Breast epithelium (tissue), 4 donors: ENCODE data around the gene RPL37A. TPM values are rescaled to one million over a fixed set of nuclear protein-coding genes. Genes with fewer than 3 reads are reported as not detected.
"Not testable (repeated sequence)": the region's sequence is repeated elsewhere in the genome, so short reads cannot be mapped to it uniquely, and the experiment has no call there.

Experiments
- DNase-seq, 2 donors: peaks; one replicate each; pipeline ENCODE4 v3.0.0-alpha.2; 2019; ENCODE audit warnings: low spot score in 2 of 2
- H3K27ac ChIP-seq, 2 donors: fragments of 200-600 bp; sonication (generic) in 1 of 2; one replicate each; pipeline ENCODE4 v1.5.1; 2016 to 2019; ENCODE audit warnings: mild to moderate bottlenecking in 1 of 2
- H3K27me3 ChIP-seq, 2 donors: fragments of 200-600 bp; sonication (generic) in 1 of 2; one replicate each; pipeline versions ENCODE4 v1.5.1 to v1.6.0; 2017 to 2019; ENCODE audit warnings: control low read depth in 1 of 2, mild to moderate bottlenecking in 1 of 2
- H3K36me3 ChIP-seq: fragments of 200-600 bp; one replicate; pipeline ENCODE4 v1.5.1; 2019
- H3K4me1 ChIP-seq, 2 donors: fragments of 200-600 bp; sonication (generic); one replicate each; pipeline ENCODE4 v1.5.1; 2016 to 2019; ENCODE audit warnings: control low read depth in 1 of 2
- H3K4me3 ChIP-seq, 3 donors: fragments of 200-600 bp; sonication (generic); 1 replicate in 2 of 3; 2 replicates in 1 of 3; pipeline ENCODE4 v1.5.1; 2016 to 2019; ENCODE audit warnings: mild to moderate bottlenecking in 3 of 3, moderate library complexity in 2 of 3
- H3K9me3 ChIP-seq, 2 donors: fragments of 200-600 bp; sonication (generic) in 1 of 2; one replicate each; pipeline ENCODE4 v1.5.1; 2016 to 2019; ENCODE audit warnings: control low read depth in 1 of 2
- POLR2A ChIP-seq: fragments of 450-650 bp; IDR thresholded peaks from one replicate; pipeline ENCODE4 v1.6.1; 2016; ENCODE audit warnings: antibody characterized with exemption, mild to moderate bottlenecking, moderate library complexity
- POLR2AphosphoS5 ChIP-seq, 3 donors: sonication (generic); formaldehyde crosslinking; IDR thresholded peaks; one replicate each; pipeline ENCODE4 v1.6.1; 2017; ENCODE audit warnings: antibody characterized with exemption in 3 of 3
- intact Hi-C: fragments of 100-400 bp; cut with DNase I; formaldehyde crosslinking; loops from one replicate; pipeline ENCODE4 v1.15.1; 2023; ENCODE audit warnings: low total_unique reads
- total RNA-seq, 3 donors: library from RNA; depleted of rRNA; stranded (reverse); fragments of >200 nt; gene quantifications; one replicate each; pipeline ENCODE4 v1.1.0, GENCODE V29; 2016
- TF ChIP-seq, protein P1 (sequence below), 3 donors: fragments of 450-650 bp; IDR thresholded peaks; one replicate each; pipeline ENCODE4 v1.5.1; 2016 to 2017; ENCODE audit warnings: antibody characterized with exemption in 3 of 3, mild to moderate bottlenecking in 3 of 3, moderate library complexity in 3 of 3

The RPL37A gene
- total RNA-seq, 3 donors from 2014 or later, result 1,604 to 2,277 (median 1,692) TPM

- H3K4me1 ChIP-seq, result no peaks in the 10 kb centered on the region
- DNase-seq, result no peak
- H3K4me3 ChIP-seq, result no peak overlapping the region
- H3K36me3 ChIP-seq, result no peaks in the 10 kb centered on the region
- H3K27me3 ChIP-seq, result no peaks in the 10 kb centered on the region
- no peaks in the 10 kb centered on the region for H3K9me3 ChIP-seq
- no peak overlapping the region for H3K27ac ChIP-seq
- TF ChIP-seq, protein P1, sequence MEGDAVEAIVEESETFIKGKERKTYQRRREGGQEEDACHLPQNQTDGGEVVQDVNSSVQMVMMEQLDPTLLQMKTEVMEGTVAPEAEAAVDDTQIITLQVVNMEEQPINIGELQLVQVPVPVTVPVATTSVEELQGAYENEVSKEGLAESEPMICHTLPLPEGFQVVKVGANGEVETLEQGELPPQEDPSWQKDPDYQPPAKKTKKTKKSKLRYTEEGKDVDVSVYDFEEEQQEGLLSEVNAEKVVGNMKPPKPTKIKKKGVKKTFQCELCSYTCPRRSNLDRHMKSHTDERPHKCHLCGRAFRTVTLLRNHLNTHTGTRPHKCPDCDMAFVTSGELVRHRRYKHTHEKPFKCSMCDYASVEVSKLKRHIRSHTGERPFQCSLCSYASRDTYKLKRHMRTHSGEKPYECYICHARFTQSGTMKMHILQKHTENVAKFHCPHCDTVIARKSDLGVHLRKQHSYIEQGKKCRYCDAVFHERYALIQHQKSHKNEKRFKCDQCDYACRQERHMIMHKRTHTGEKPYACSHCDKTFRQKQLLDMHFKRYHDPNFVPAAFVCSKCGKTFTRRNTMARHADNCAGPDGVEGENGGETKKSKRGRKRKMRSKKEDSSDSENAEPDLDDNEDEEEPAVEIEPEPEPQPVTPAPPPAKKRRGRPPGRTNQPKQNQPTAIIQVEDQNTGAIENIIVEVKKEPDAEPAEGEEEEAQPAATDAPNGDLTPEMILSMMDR (IDR thresholded peaks at IDR 0.05), result no peak
- TF ChIP-seq POLR2A, result no peak
- no peak for TF ChIP-seq POLR2AphosphoS5 (IDR thresholded peaks at IDR 0.05)
- intact Hi-C loops, result no loop called here
These were observed 19.0 kb downstream of the RPL37A start for GRCh38 chr2:216517447-216518225.

DNA sequence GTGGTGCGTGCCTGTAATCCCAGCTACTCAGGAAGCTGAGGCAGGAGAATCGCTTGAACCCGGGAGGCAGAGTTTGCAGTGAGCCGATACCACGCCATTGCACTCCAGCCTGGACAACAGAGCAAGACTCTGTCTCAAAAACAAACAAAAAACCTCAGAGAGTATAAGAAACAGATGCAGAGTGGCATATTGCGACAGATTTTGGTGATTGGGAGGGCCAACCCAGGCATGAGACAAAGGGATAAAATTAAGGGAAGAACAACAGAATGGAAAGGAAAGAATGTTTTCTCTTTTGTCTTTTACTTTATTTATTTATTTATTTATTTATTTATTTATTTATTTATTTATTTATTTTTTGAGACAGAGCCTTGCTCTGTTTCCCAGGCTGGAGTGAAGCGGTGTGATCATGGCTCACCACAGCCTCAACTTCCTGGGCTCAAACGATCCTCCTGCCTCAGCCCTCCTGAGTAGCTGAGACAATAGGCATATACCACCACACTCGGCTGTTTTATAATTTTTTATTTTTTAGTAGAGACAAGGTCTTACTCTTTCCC, 20.0 kb downstream of the RPL37A start:
- H3K4me3 ChIP-seq, H3K4me1 ChIP-seq: not testable (repeated sequence)
- intact Hi-C loops, result loop anchor here (1.0 kb wide), 1 partner anchor 136 kb away; no protein-coding TSS in a partner anchor

DNA sequence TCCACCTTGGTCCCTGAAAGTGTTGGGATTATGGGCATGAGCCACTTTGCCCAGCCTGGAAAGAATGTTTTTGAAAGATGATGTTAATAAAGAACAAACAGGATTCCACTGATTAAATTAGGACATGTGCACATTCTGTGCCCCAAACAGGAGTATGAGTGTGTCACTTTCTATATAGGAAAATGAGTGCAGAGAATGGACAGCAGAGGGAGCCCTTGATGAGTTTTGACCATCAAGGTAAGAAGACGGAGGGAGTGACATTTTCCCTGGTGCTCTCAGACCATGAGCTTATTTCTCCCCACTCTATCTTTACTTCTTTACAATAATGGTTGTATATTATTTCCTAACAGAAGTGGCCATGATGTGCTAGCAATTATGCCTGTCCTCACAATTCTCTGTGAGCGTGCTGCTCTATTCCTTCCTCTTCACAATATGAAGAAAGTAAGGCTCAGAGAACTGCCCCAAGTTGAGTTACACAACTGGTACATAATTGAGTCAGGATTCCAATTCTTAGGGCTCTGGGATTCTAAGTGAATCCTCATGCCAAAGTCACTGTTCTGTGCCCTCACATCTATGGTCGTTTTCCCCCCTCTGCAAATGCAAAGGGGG, 20.6 kb downstream of the RPL37A start:
- peak; percentile 55 to 70 for DNase-seq
- TF ChIP-seq, protein P1 (IDR thresholded peaks at IDR 0.05), result peak; percentile 71 to 85 (median 83)
- no peak for TF ChIP-seq POLR2A
- TF ChIP-seq POLR2AphosphoS5 (IDR thresholded peaks at IDR 0.05), result no peak
- Histone ChIP-seq H3K27ac (no peak overlapping the region), H3K9me3 (no peaks in the 10 kb centered on the region), H3K4me1 (no peaks in the 10 kb centered on the region), H3K27me3 (no peaks in the 10 kb centered on the region), H3K36me3 (no peaks in the 10 kb centered on the region), H3K4me3 (no peak overlapping the region)
- intact Hi-C loops, result loop anchor here (1.0 kb wide), 1 partner anchor 135 kb away; no protein-coding TSS in a partner anchor

More for the DNA sequence above, 20.0 kb downstream of the RPL37A start:
- not testable (repeated sequence) for H3K27ac ChIP-seq, DNase-seq, H3K27me3 ChIP-seq, H3K9me3 ChIP-seq, H3K36me3 ChIP-seq

DNA sequence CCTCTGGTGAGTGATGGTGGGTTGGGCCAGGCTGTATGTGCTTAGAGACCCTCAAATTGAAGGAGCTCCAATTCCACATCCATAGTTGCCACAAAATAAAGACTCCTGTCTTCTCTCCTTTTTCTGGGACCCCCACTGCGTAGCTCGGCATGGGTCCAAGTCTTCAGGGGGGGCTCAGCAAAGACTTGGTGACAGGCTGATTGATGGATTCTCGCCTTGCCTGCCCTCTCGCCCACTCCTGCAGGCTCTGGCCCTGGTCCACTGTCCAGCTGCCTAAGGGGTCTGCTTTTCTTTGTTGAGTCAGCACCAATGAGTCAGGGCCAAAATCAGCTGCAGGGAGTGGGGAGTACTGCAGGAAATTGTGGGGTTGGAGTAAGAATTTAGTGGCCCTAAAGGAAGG, 21.5 kb downstream of the RPL37A start:
- TF ChIP-seq POLR2A, result no peak
- TF ChIP-seq, protein P1 (IDR thresholded peaks at IDR 0.05), result no peak
- TF ChIP-seq POLR2AphosphoS5 (IDR thresholded peaks at IDR 0.05), result no peak
- intact Hi-C loops, result loop anchor here (10.0 kb wide), 1 partner anchor 115 kb away; the partner anchor contains the start of gene IGFBP2
- Histone ChIP-seq H3K27ac (no peak overlapping the region), H3K4me1 (no peaks in the 10 kb centered on the region), H3K9me3 (no peaks in the 10 kb centered on the region), H3K4me3 (no peak overlapping the region), H3K27me3 (no peaks in the 10 kb centered on the region), H3K36me3 (no peaks in the 10 kb centered on the region)
- no peak for DNase-seq

DNA sequence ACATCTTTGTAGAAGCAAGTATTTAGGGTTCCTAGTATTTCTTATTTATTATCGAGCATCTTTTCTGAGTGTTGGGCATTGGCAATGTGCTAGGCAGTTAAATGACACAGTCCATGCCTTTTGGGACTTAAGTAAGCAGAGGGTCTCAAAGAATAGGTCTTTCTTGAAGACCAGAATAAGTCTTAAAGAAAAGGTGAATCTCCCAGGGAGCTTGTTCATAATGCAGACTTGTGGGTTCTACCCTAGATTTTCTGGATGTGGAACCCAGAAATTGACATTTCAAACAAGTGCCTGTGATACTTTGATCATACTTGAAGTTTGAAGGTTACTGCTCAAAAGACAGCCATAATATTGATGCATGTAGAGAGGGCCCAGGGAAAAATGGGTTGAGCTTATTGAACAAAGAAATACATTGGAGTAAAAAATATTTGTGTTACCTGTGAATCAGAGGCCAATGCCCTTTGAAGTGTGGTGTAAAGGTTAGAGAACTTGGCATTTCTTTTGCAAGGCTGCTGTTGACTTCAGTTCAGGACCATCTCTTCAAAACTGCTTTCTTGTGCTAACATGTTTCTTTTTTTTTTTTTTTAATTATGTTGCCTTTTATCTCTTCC, 24.4 kb downstream of the RPL37A start:
- no peaks in the 10 kb centered on the region for H3K27me3 ChIP-seq
- TF ChIP-seq, protein P1 (IDR thresholded peaks at IDR 0.05), result no peak
- TF ChIP-seq POLR2AphosphoS5 (IDR thresholded peaks at IDR 0.05) (no peak), POLR2A (no peak)
- DNase-seq, result no peak
- no peak overlapping the region for H3K4me3 ChIP-seq
- H3K27ac ChIP-seq, result no peak overlapping the region
- H3K36me3 ChIP-seq, result no peaks in the 10 kb centered on the region
- intact Hi-C loops, result loop anchor here (10.0 kb wide), 1 partner anchor 112 kb away; the partner anchor contains the start of gene IGFBP2
- H3K4me1 ChIP-seq, result no peaks in the 10 kb centered on the region
- no peaks in the 10 kb centered on the region for H3K9me3 ChIP-seq
